HG03378 (cell line): ENCODE data around the gene FAM180A.
"Not testable (repeated sequence)": the region's sequence is repeated elsewhere in the genome, so short reads cannot be mapped to it uniquely, and the experiment has no call there.

ENCODE experiments used
- ATAC-seq: cut with Tn5 transposase; IDR thresholded peaks from one replicate; pipeline ENCODE4 v1.9.1; 2021; ENCODE audit warnings: mild to moderate bottlenecking, moderate library complexity; ENCODE audit not compliant: unreplicated experiment

FAM180A gene

GRCh38 chr7:135715055-135715522 lies 33.5 kb downstream of the FAM180A start:
- no peak for ATAC-seq

GRCh38 chr7:135714534-135715009 lies 34.0 kb downstream of the FAM180A start:
- ATAC-seq = no peak

- no peak for ATAC-seq
Measured at GRCh38 chr7:135713836-135714470, 34.7 kb downstream of the FAM180A start.

- ATAC-seq = no peak
Measured at GRCh38 chr7:135712796-135713195, 35.8 kb downstream of the FAM180A start.

GRCh38 chr7:135712182-135712782 lies 36.3 kb downstream of the FAM180A start:
- no peak for ATAC-seq

- ATAC-seq = no peak
Measured at GRCh38 chr7:135711139-135711469, 37.5 kb downstream of the FAM180A start.

- ATAC-seq = no peak
Measured at GRCh38 chr7:135710417-135711138, 38.0 kb downstream of the FAM180A start.

- no peak for ATAC-seq
Measured at GRCh38 chr7:135709508-135709907, 39.1 kb downstream of the FAM180A start.

- no peak for ATAC-seq
Measured at GRCh38 chr7:135708041-135708440, 40.6 kb downstream of the FAM180A start.

- no peak for ATAC-seq
Measured at GRCh38 chr7:135707570-135707966, 41.0 kb downstream of the FAM180A start.

- ATAC-seq = no peak
Measured at GRCh38 chr7:135706858-135707569, 41.6 kb downstream of the FAM180A start.

GRCh38 chr7:135706038-135706742 lies 42.4 kb downstream of the FAM180A start:
- ATAC-seq = no peak

GRCh38 chr7:135704698-135705097 lies 43.9 kb downstream of the FAM180A start:
- ATAC-seq = no peak

GRCh38 chr7:135704074-135704473 lies 44.5 kb downstream of the FAM180A start:
- ATAC-seq = no peak

- no peak for ATAC-seq
Measured at GRCh38 chr7:135697276-135698049, 51.1 kb downstream of the FAM180A start.

- ATAC-seq = no peak
Measured at GRCh38 chr7:135693558-135693957, 55.1 kb downstream of the FAM180A start.

GRCh38 chr7:135692606-135693005 lies 56.0 kb downstream of the FAM180A start:
- ATAC-seq = not testable (repeated sequence)

GRCh38 chr7:135692055-135692454 lies 56.6 kb downstream of the FAM180A start:
- no peak for ATAC-seq

- ATAC-seq = no peak
Measured at GRCh38 chr7:135690566-135690965, 58.0 kb downstream of the FAM180A start.

GRCh38 chr7:135687466-135687865 lies 61.1 kb downstream of the FAM180A start:
- ATAC-seq = no peak
